Spleen (tissue), 7 donors: ENCODE data around the gene ARMS2.

Source experiments
- CTCF ChIP-seq, 11 experiments: fragments of 200-600 bp in 7 of 11; fragments of 450-650 bp in 4 of 11; sonication (generic) in 4 of 11; IDR thresholded peaks in 8 of 11; conservative IDR thresholded peaks in 3 of 11; 1 replicate in 7 of 11; 2 replicates in 4 of 11; pipeline versions ENCODE4 v1.4.0 to v1.8.0; 2016 to 2021; ENCODE audit warnings: antibody characterized with exemption in 11 of 11, inconsistent platforms in 4 of 11, mild to moderate bottlenecking in 1 of 11
- POLR2AphosphoS5 ChIP-seq, 3 donors: sonication (generic); formaldehyde crosslinking; IDR thresholded peaks; one replicate each; pipeline ENCODE4 v1.5.1; 2017; ENCODE audit warnings: antibody characterized with exemption in 3 of 3
- donor health status: DM: no; HTN: no; CAD: no; lungs with moderate emphysema.
- donor health status: DM: no; HTN: no; CAD: no.
- donor health status: DM: no; HTN: no; CAD: no.

DNA sequence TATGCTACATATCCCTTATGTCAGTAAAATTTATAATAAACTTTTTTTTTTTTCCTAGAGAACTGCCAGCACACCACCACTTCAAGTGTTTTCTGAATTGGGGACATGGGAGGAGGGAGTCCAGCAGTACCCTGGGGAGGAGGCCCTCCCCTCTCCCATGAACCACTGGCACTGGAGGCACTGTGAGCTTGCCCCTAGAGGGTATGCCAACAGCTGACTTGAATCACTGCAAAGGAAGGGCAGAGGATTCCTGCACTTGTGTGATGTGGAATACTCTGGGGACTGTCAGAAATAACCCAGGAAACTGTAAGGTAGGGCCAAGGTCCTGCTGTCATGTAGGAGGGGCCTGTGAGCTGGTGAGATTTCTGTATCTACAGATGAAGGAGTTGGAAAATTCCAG is 8.5 kb upstream of the ARMS2 start:
- TF ChIP-seq CTCF (IDR thresholded peaks at IDR 0.05 in 8 of 11, conservative IDR thresholded peaks at IDR 0.05 in 3 of 11): no peak
- no peak for TF ChIP-seq POLR2AphosphoS5 (IDR thresholded peaks at IDR 0.05)
